ENCODE data around the gene DCAF8. TPM values are rescaled to one million over a fixed set of nuclear protein-coding genes. Genes with fewer than 3 reads are reported as not detected.

Gene DCAF8
- total and polyA plus RNA-seq, 2 donors from 2014 or later: 69.6 to 136 TPM

- Histone ChIP-seq H3K4me3 (ENCODE audit: low read length in 3 of 3) (no peak overlapping the region), H3K9ac (ENCODE audit: low read length in 3 of 3) (no peak overlapping the region), H3K27ac (ENCODE audit: low read depth in 2 of 2, low read length in 2 of 2) (no peak overlapping the region), H3K4me1 (ENCODE audit: control insufficient read depth in 2 of 3, insufficient read depth in 2 of 3, low read depth in 1 of 3, low read length in 3 of 3) (peaks cover 2 to 5% (median 3%) of the 10 kb centered on the region in 3 donors), H3K36me3 (ENCODE audit: control insufficient read depth in 2 of 3, insufficient read depth in 3 of 3, low read length in 3 of 3) (no peaks in the 10 kb centered on the region), H3K27me3 (ENCODE audit: control insufficient read depth, insufficient read depth, low read length) (peaks cover 4% of the 10 kb centered on the region), H3K9me3 (ENCODE audit: control insufficient read depth in 2 of 3, insufficient read depth in 1 of 3, low read length in 3 of 3) (peaks cover 0 to 4% (median 0%) of the 10 kb centered on the region in 3 donors)
- FAIRE-seq (no peak), DNase-seq (no peak)
- TF ChIP-seq CTCF (IDR thresholded peaks at IDR 0.05; ENCODE audit: borderline replicate concordance, extremely low read depth, insufficient read depth): no peak
- intact Hi-C loops (cut with DNase I): loop anchor here (10.0 kb wide), 1 partner anchor 98 kb away; no protein-coding TSS in a partner anchor
Measured at GRCh38 chr1:160197231-160197630, 65.1 kb downstream of the DCAF8 start.

DNA sequence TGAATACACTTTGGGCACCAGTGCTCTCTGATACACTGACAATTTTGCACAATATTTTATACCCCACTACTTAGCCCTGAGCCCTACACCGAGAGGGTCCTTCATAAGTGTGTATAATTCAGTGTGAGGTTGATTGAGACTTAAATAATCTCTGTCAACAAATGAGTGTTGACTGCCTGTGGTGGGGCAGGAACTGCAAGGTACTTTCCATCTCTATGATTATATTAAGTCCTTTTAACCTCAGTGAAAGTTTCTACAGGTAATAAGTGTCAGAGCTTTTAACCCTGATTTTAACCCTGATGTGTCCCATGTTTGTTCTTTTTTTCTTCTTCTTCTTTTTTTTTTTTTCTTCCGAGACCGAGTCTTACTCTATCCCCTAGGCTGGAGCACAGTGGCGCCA is 66.2 kb downstream of the DCAF8 start:
- no peak overlapping the region for H3K27ac ChIP-seq (ENCODE audit: low read depth in 2 of 2, low read length in 2 of 2)
- no peak overlapping the region for H3K4me3 ChIP-seq (ENCODE audit: low read length in 3 of 3)
- no peak overlapping the region for H3K9ac ChIP-seq (ENCODE audit: low read length in 3 of 3)
- H3K36me3 ChIP-seq (ENCODE audit: control insufficient read depth in 2 of 3, insufficient read depth in 3 of 3, low read length in 3 of 3): no peaks in the 10 kb centered on the region
- DNase-seq (no peak), FAIRE-seq (no peak)
- TF ChIP-seq CTCF (IDR thresholded peaks at IDR 0.05; ENCODE audit: borderline replicate concordance, extremely low read depth, insufficient read depth): no peak
- intact Hi-C loops (cut with DNase I): loop anchor here (10.0 kb wide), 1 partner anchor 99 kb away; no protein-coding TSS in a partner anchor
- peaks cover 4% of the 10 kb centered on the region for H3K27me3 ChIP-seq (ENCODE audit: control insufficient read depth, insufficient read depth, low read length)
- peaks cover 0 to 4% (median 0%) of the 10 kb centered on the region in 3 donors for H3K9me3 ChIP-seq (ENCODE audit: control insufficient read depth in 2 of 3, insufficient read depth in 1 of 3, low read length in 3 of 3)
- peaks cover 2 to 5% (median 3%) of the 10 kb centered on the region in 3 donors for H3K4me1 ChIP-seq (ENCODE audit: control insufficient read depth in 2 of 3, insufficient read depth in 2 of 3, low read depth in 1 of 3, low read length in 3 of 3)

GRCh38 chr1:160194737-160195059 is 67.7 kb downstream of the DCAF8 start:
- Histone ChIP-seq H3K9me3 (ENCODE audit: control insufficient read depth in 2 of 3, insufficient read depth in 1 of 3, low read length in 3 of 3) (peaks cover 0 to 4% (median 0%) of the 10 kb centered on the region in 3 donors), H3K27me3 (ENCODE audit: control insufficient read depth, insufficient read depth, low read length) (peaks cover 4% of the 10 kb centered on the region), H3K4me1 (ENCODE audit: control insufficient read depth in 2 of 3, insufficient read depth in 2 of 3, low read depth in 1 of 3, low read length in 3 of 3) (peaks cover 2 to 5% (median 3%) of the 10 kb centered on the region in 3 donors), H3K27ac (ENCODE audit: low read depth in 2 of 2, low read length in 2 of 2) (no peak overlapping the region), H3K9ac (ENCODE audit: low read length in 3 of 3) (no peak overlapping the region), H3K36me3 (ENCODE audit: control insufficient read depth in 2 of 3, insufficient read depth in 3 of 3, low read length in 3 of 3) (no peaks in the 10 kb centered on the region), H3K4me3 (ENCODE audit: low read length in 3 of 3) (no peak overlapping the region)
- intact Hi-C loops (cut with DNase I): loop anchor here (10.0 kb wide), 1 partner anchor 100 kb away; no protein-coding TSS in a partner anchor
- FAIRE-seq: no peak
- no peak for DNase-seq
- TF ChIP-seq CTCF (IDR thresholded peaks at IDR 0.05; ENCODE audit: borderline replicate concordance, extremely low read depth, insufficient read depth): no peak

Data from kidney (tissue), 14 donors.